Karpas-422 (cell line): ENCODE results near the gene ASB10. TPM values are rescaled to one million over a fixed set of nuclear protein-coding genes. Genes with fewer than 3 reads are reported as not detected.

ENCODE experiments used
- DNase-seq: peaks from one replicate; pipeline ENCODE4 v3.0.0-alpha.2; 2015
- H2AFZ ChIP-seq: fragments of 200-600 bp; sonication (generic); 2 replicates; pipeline ENCODE4 v1.6.1; 2014; ENCODE audit warnings: antibody characterized with exemption, low read length, mixed read lengths
- H3K27ac ChIP-seq: fragments of 200-600 bp; sonication (generic); 2 replicates; pipeline ENCODE4 v1.5.1; 2014; ENCODE audit warnings: mild to moderate bottlenecking, low read length, moderate library complexity
- H3K27me3 ChIP-seq: fragments of 200-600 bp; sonication (generic); 2 replicates; pipeline ENCODE4 v1.6.1; 2014; ENCODE audit warnings: low read length, mixed read lengths
- H3K36me3 ChIP-seq: fragments of 200-600 bp; sonication (generic); 2 replicates; pipeline ENCODE4 v1.6.1; 2014; ENCODE audit warnings: low read length, mixed read lengths; ENCODE audit not compliant: insufficient read depth
- H3K4me1 ChIP-seq: fragments of 200-600 bp; sonication (generic); 2 replicates; pipeline ENCODE4 v1.6.1; 2014; ENCODE audit warnings: mild to moderate bottlenecking, low read length, mixed read lengths
- H3K4me2 ChIP-seq: fragments of 200-600 bp; sonication (generic); 2 replicates; pipeline ENCODE4 v1.6.1; 2014; ENCODE audit warnings: low read length, low read depth, mild to moderate bottlenecking; ENCODE audit not compliant: poor library complexity, severe bottlenecking
- H3K4me3 ChIP-seq: fragments of 200-600 bp; sonication (generic); 2 replicates; pipeline ENCODE4 v1.5.1; 2014; ENCODE audit warnings: mild to moderate bottlenecking, antibody characterized with exemption, low read length, mixed read lengths
- H3K79me2 ChIP-seq: fragments of 200-600 bp; sonication (generic); 2 replicates; pipeline ENCODE4 v1.6.1; 2014; ENCODE audit warnings: mild to moderate bottlenecking, low read length, mixed read lengths
- H3K9ac ChIP-seq: fragments of 200-600 bp; sonication (generic); 2 replicates; pipeline ENCODE4 v1.6.0; 2014; ENCODE audit warnings: low read length
- H3K9me2 ChIP-seq: fragments of 200-600 bp; sonication (generic), shearing (Covaris generic); replicated peaks from 2 replicates; pipeline ENCODE4 v1.6.0; 2014; ENCODE audit warnings: mild to moderate bottlenecking, low read length, moderate library complexity; ENCODE audit not compliant: insufficient read depth
- H3K9me3 ChIP-seq: fragments of 300-700, 200-600 bp; sonication (generic); 2 replicates; pipeline ENCODE4 v1.6.1; 2014; ENCODE audit warnings: low read length, mixed read lengths
- H4K20me1 ChIP-seq: fragments of 200-600 bp; sonication (generic); 2 replicates; pipeline ENCODE4 v1.6.1; 2014; ENCODE audit warnings: mild to moderate bottlenecking, antibody characterized with exemption, low read length, low read depth; ENCODE audit not compliant: insufficient read depth
- total RNA-seq: library from RNA; depleted of rRNA; stranded (reverse); fragments of >200 nt; shearing (Covaris generic); gene quantifications from 2 replicates; pipeline ENCODE4 v1.2.3, GENCODE V29; 2014; ENCODE audit warnings: low replicate concordance

Gene ASB10
- total RNA-seq, 1 experiment from 2014 or later: not detected

DNA sequence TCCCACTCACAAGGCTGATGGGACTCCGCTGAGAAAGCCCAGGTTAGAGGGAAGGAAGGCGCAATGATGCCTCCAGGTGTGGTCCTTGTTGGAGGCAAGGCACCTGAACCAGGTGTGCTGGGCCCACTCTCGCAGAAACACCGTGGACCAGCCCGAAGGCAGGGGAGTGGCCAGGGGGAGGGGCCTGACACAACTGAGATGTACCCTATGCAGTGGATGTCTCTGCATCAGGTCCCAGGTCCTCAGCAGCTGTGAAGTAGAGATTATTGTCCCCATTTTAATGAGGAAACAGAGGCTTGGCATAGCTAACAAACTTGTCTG, 51.6 kb downstream of the ASB10 start:
- H3K4me2 ChIP-seq: no peak overlapping the region
- H3K27me3 ChIP-seq: no peaks in the 10 kb centered on the region
- H3K36me3 ChIP-seq: no peaks in the 10 kb centered on the region
- no peak overlapping the region for H2AFZ ChIP-seq
- H4K20me1 ChIP-seq: no peaks in the 10 kb centered on the region; the same call in 1 of the 2 replicates
- H3K4me3 ChIP-seq: no peak overlapping the region
- H3K27ac ChIP-seq: no peak overlapping the region
- no peaks in the 10 kb centered on the region for H3K9me3 ChIP-seq
- no peaks in the 10 kb centered on the region for H3K9me2 ChIP-seq
- no peaks in the 10 kb centered on the region for H3K79me2 ChIP-seq
- no peak overlapping the region for H3K9ac ChIP-seq
- no peak for DNase-seq
- no peaks in the 10 kb centered on the region for H3K4me1 ChIP-seq

DNA sequence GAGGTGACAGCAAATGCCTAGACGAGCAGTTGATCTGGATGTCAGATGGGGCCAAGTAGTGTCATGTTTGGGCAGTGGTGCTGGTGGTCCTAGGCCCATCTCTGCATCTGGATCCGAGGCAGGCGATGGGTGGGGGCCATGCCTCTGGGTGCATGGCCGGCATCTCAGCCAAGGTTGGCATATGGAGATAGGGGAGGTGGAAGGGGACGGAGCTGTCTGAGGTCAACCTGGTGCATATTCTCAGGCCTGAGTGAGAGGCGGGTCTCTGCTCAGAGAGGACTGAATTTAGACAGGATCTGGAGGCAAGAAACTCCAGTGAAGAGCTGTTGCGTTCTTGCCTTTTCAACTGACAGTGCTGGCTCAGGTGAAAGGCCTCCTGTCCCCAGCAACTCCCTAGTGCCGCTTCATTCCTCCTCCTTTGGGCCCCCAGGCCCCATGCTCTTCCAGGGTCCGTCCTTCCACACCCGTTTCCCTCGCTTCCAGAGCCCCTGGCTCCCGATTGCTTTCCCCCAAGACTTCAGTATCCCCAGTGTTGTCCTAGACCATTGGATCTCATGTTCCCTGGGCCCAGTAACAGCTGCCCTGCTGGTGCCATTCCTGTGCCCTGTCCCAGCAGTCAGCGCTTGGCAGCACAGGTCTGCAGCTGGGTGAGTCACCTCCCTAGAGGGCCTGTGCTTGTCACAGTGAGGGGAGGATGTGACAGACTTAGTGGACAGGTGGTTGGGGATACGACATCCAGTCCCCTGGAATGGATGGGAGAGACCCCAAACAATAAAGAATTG, 52.1 kb downstream of the ASB10 start:
- Histone ChIP-seq H3K79me2 (no peaks in the 10 kb centered on the region), H3K9me3 (no peaks in the 10 kb centered on the region), H2AFZ (no peak overlapping the region), H3K27ac (no peak overlapping the region), H3K27me3 (no peaks in the 10 kb centered on the region), H3K36me3 (no peaks in the 10 kb centered on the region), H3K4me3 (no peak overlapping the region), H3K4me1 (no peaks in the 10 kb centered on the region), H3K9ac (no peak overlapping the region), H3K9me2 (no peaks in the 10 kb centered on the region), H3K4me2 (no peak overlapping the region), H4K20me1 (no peaks in the 10 kb centered on the region)
- no peak for DNase-seq

DNA sequence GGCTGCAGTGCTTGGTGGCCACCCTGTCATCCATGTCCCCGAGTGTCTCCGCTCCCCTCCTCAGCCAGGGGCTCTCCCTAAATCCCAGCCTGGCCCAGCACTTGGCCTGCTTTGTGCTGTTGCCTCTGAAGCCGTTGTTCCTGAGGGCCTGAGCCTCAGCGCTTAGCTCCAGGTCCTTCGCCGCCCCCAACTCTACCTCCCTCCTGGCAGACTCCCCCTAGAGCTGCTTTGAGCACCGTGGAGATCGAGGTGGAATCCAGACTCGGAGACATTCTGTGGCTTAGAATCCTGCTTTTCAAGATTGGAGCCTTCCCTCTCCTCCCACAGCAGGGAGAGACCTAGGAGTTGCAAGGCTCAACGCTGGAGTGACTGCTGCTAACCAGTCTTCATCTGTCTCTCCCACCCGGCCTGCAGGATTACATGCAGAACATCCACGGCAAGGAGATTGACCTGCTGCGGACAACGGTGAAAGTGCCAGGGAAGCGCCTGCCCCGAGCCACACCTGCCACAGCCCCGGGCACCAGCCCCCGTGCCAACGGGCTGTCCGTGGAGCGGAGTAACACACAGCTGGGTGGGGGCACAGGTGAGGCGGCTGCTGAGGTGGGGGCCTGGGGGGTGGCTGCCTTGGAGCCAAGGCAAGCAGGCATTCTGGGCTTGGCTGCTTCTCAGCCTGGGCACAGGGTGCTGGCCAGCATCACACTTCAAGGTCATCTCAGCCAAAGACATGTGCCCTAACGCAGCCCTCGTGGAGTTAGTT, 52.9 kb downstream of the ASB10 start:
- H3K4me2 ChIP-seq: no peak overlapping the region
- H2AFZ ChIP-seq: no peak overlapping the region
- no peaks in the 10 kb centered on the region for H3K79me2 ChIP-seq
- no peaks in the 10 kb centered on the region for H3K36me3 ChIP-seq
- no peaks in the 10 kb centered on the region for H3K27me3 ChIP-seq
- no peaks in the 10 kb centered on the region for H3K4me1 ChIP-seq
- H3K9ac ChIP-seq: no peak overlapping the region
- no peaks in the 10 kb centered on the region for H4K20me1 ChIP-seq
- H3K9me3 ChIP-seq: no peaks in the 10 kb centered on the region
- H3K9me2 ChIP-seq: no peaks in the 10 kb centered on the region
- no peak overlapping the region for H3K4me3 ChIP-seq
- H3K27ac ChIP-seq: no peak overlapping the region
- no peak for DNase-seq

DNA sequence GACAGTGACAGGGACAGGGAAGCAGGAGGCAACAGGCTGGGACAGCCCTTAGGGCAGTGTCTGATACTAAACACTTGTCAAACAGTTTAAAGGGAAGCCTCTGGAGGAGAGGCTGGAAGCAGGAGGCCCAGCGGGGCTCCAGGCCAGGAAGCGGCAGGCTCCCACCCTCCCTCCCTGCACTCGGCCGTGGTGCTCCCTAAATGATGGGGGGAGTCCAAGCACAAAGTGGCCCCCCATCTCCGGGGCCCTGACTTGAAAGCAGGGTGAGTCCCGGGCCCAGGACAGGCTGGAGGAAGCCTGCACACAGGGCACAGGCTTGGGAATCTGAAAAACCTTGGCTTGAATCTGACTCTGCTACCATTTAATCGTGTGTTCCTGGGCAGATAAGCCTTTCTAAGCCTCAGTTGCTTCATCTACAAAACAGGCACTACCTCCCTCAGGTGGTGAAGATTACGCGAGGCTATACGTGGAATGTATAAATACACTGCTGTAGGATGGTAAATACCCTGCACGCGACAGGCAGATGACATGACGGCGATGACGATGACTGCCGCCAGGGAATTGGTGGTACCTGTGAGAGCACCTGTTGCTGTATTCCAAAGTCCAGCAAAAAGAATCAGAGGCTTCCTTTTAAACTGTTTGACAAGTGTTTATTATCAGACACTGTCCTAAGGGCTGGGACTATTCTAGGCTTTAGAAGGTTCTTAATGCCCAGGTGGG, 53.6 kb downstream of the ASB10 start:
- no peak overlapping the region for H3K9ac ChIP-seq
- H3K9me3 ChIP-seq: no peaks in the 10 kb centered on the region
- no peaks in the 10 kb centered on the region for H4K20me1 ChIP-seq
- H2AFZ ChIP-seq: no peak overlapping the region
- no peak for DNase-seq
- H3K27ac ChIP-seq: no peak overlapping the region
- no peaks in the 10 kb centered on the region for H3K79me2 ChIP-seq
- H3K9me2 ChIP-seq: no peaks in the 10 kb centered on the region
- H3K4me3 ChIP-seq: no peak overlapping the region
- H3K4me1 ChIP-seq: no peaks in the 10 kb centered on the region
- no peak overlapping the region for H3K4me2 ChIP-seq
- H3K36me3 ChIP-seq: no peaks in the 10 kb centered on the region
- no peaks in the 10 kb centered on the region for H3K27me3 ChIP-seq

DNA sequence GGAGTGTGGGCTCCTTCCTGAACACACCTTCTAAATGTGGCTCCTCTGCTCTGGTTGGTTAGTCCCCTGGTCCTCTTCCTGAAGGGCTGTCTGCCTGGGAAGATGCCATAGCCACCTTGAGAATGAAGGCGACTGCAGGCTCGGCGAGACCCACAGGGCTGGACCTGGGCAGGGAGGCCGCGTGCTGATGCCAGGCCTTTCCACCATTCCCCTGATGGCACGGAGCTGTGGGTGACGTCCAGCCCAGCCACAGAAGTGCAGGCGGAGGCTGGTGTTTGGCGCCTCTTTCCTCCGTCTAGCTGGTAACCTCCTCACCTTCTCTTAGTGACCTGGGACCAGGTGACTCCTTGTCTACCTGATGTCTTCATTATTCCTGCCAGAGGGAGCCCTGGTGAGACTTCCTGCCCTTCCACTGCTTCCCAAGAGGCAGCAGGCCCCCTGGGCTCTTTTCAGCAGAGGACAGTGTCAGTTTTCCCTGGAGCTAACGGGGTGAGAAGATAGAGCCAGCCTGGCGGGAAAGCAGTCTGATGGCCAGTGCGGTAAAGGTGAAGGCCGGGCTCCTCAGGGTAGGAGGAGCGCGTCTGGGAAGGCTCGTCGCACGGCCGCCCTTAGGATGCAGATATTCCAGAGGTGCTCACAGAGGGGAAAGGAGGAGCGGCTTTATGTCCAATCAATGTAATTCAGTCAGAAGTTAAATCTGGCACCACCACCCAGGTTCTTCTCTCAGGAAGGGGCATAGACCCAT, 54.4 kb downstream of the ASB10 start:
- H3K79me2 ChIP-seq: no peaks in the 10 kb centered on the region
- H3K4me3 ChIP-seq: no peak overlapping the region
- no peaks in the 10 kb centered on the region for H3K36me3 ChIP-seq
- H3K27me3 ChIP-seq: no peaks in the 10 kb centered on the region
- H2AFZ ChIP-seq: no peak overlapping the region
- no peak overlapping the region for H3K27ac ChIP-seq
- no peak overlapping the region for H3K9ac ChIP-seq
- H3K9me3 ChIP-seq: no peaks in the 10 kb centered on the region
- no peaks in the 10 kb centered on the region for H3K9me2 ChIP-seq
- H3K4me2 ChIP-seq: no peak overlapping the region
- no peaks in the 10 kb centered on the region for H3K4me1 ChIP-seq
- no peaks in the 10 kb centered on the region for H4K20me1 ChIP-seq
- DNase-seq: no peak

DNA sequence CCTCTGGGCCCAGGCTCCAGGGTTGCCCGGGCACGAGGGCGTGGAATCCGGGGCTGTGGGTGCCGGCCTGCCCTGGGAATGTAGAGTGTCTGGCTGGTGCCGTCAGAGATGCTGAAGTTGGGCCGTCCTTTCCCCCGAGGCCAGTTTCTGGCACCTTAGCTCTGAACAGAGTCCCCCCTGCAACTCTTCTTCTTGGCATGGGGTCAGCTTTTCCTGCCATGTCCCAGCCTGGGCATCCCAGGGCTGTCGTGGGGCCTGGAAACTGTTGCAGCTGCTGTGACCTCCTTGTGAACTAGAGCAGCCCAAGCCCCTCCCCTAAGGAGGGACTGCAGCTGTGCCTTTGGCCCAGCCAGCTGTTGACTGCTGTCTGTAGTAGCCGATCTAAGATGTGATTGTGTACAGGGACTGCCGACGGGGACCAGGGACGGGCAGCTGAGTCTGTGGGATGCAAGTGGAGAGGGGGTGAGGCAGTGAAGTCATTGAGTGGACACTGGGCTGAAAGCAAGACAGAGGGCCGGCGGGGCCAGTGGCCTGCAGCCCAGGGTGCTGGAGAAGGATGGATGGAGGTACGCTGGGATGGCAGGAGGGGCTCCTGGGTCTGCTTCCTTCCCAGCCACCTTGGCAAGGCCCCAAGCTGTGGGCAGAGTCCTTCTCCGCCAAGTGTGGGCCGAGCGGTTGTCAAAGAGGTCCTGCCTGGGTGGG, 55.3 kb downstream of the ASB10 start:
- DNase-seq: no peak
- Histone ChIP-seq H2AFZ (no peak overlapping the region), H3K9me3 (no peaks in the 10 kb centered on the region), H3K27me3 (no peaks in the 10 kb centered on the region), H3K27ac (no peak overlapping the region), H3K36me3 (no peaks in the 10 kb centered on the region), H4K20me1 (0 out of 2 replicates have a peak, but pooled peaks cover 2% of the 10 kb centered on the region), H3K79me2 (no peaks in the 10 kb centered on the region), H3K4me1 (no peaks in the 10 kb centered on the region), H3K9ac (no peak overlapping the region), H3K4me2 (no peak overlapping the region), H3K4me3 (no peak overlapping the region), H3K9me2 (no peaks in the 10 kb centered on the region)

DNA sequence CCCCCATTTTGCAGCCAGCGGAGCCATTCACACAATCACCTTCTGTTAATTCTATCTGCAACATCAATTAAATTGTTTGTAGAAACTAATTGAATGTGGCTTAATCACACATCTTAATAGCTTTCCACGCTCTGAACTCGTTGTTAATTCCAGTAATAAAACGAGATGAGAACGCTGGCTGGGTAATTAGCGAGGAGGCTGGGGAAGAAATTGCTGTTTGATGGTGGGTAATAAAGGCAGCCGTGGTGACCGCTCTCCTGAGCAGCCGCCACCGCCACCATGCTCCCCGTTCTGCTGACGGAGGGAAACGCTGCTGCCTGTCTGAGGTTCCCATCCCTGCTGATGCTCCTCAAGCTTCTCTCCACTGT, 55.8 kb downstream of the ASB10 start:
- no peak for DNase-seq
- Histone ChIP-seq H2AFZ (no peak overlapping the region), H3K4me1 (no peaks in the 10 kb centered on the region), H3K4me2 (no peak overlapping the region), H3K9me2 (no peaks in the 10 kb centered on the region), H3K36me3 (no peaks in the 10 kb centered on the region), H3K79me2 (no peaks in the 10 kb centered on the region), H4K20me1 (0 out of 2 replicates have a peak, but pooled peaks cover 3% of the 10 kb centered on the region), H3K9me3 (no peaks in the 10 kb centered on the region), H3K27ac (no peak overlapping the region), H3K9ac (no peak overlapping the region), H3K4me3 (no peak overlapping the region), H3K27me3 (no peaks in the 10 kb centered on the region)
